ENCODE measurements around the gene PBX3. TPM values are rescaled to one million over a fixed set of nuclear protein-coding genes. Genes with fewer than 3 reads are reported as not detected.

The PBX3 gene
- total and polyA plus RNA-seq, 2 of the 13 experiments (the other 11 are each of a cell fraction or from before 2014, with no cell fraction given), result 6.0 to 11.2 TPM

DNA sequence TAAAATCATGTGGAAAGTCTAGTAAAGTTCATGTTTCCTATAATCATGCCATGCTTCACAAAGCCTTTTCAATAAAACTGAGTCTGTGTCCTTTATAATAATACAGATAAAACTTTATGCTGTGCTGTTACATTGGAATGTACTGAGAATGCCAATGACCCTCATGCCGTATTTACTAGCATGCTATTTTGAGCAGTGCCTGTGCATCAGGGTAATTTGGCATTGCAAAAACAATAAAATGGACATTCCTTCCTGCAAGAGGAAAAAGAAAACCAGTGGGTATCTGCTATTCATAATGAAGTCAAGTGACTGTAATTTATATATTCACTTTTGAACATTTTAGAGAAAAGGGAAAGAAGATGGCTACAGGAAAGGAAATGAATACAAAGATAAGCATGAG, 159.0 kb downstream of the PBX3 start (continued):
- TF ChIP-seq, protein P1, sequence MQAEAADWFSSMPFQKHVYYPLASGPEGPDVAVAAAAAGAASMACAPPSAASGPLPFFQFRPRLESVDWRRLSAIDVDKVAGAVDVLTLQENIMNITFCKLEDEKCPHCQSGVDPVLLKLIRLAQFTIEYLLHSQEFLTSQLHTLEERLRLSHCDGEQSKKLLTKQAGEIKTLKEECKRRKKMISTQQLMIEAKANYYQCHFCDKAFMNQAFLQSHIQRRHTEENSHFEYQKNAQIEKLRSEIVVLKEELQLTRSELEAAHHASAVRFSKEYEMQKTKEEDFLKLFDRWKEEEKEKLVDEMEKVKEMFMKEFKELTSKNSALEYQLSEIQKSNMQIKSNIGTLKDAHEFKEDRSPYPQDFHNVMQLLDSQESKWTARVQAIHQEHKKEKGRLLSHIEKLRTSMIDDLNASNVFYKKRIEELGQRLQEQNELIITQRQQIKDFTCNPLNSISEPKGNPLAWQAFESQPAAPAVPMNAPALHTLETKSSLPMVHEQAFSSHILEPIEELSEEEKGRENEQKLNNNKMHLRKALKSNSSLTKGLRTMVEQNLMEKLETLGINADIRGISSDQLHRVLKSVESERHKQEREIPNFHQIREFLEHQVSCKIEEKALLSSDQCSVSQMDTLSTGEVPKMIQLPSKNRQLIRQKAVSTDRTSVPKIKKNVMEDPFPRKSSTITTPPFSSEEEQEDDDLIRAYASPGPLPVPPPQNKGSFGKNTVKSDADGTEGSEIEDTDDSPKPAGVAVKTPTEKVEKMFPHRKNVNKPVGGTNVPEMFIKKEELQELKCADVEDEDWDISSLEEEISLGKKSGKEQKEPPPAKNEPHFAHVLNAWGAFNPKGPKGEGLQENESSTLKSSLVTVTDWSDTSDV (CRISPR knock-in tag; IDR thresholded peaks at IDR 0.05), result no peak
- TF ChIP-seq, protein P2, sequence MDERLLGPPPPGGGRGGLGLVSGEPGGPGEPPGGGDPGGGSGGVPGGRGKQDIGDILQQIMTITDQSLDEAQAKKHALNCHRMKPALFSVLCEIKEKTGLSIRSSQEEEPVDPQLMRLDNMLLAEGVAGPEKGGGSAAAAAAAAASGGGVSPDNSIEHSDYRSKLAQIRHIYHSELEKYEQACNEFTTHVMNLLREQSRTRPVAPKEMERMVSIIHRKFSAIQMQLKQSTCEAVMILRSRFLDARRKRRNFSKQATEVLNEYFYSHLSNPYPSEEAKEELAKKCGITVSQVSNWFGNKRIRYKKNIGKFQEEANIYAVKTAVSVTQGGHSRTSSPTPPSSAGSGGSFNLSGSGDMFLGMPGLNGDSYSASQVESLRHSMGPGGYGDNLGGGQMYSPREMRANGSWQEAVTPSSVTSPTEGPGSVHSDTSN (CRISPR knock-in tag; IDR thresholded peaks at IDR 0.05), result no peak
- TF ChIP-seq, protein P3, sequence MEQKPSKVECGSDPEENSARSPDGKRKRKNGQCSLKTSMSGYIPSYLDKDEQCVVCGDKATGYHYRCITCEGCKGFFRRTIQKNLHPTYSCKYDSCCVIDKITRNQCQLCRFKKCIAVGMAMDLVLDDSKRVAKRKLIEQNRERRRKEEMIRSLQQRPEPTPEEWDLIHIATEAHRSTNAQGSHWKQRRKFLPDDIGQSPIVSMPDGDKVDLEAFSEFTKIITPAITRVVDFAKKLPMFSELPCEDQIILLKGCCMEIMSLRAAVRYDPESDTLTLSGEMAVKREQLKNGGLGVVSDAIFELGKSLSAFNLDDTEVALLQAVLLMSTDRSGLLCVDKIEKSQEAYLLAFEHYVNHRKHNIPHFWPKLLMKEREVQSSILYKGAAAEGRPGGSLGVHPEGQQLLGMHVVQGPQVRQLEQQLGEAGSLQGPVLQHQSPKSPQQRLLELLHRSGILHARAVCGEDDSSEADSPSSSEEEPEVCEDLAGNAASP (CRISPR knock-in tag; IDR thresholded peaks at IDR 0.05; ENCODE audit: borderline replicate concordance), result no peak
- TF ChIP-seq PCBP2 (optimal IDR thresholded peaks at IDR 0.05; ENCODE audit: low read depth, low read length, poor library complexity, severe bottlenecking), result no peak
- TF ChIP-seq, protein P4, sequence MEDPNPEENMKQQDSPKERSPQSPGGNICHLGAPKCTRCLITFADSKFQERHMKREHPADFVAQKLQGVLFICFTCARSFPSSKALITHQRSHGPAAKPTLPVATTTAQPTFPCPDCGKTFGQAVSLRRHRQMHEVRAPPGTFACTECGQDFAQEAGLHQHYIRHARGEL (CRISPR knock-in tag; IDR thresholded peaks at IDR 0.05), result no peak
- TF ChIP-seq ZNF772 (CRISPR knock-in tag; IDR thresholded peaks at IDR 0.05), result no peak
- TF ChIP-seq, protein P5, sequence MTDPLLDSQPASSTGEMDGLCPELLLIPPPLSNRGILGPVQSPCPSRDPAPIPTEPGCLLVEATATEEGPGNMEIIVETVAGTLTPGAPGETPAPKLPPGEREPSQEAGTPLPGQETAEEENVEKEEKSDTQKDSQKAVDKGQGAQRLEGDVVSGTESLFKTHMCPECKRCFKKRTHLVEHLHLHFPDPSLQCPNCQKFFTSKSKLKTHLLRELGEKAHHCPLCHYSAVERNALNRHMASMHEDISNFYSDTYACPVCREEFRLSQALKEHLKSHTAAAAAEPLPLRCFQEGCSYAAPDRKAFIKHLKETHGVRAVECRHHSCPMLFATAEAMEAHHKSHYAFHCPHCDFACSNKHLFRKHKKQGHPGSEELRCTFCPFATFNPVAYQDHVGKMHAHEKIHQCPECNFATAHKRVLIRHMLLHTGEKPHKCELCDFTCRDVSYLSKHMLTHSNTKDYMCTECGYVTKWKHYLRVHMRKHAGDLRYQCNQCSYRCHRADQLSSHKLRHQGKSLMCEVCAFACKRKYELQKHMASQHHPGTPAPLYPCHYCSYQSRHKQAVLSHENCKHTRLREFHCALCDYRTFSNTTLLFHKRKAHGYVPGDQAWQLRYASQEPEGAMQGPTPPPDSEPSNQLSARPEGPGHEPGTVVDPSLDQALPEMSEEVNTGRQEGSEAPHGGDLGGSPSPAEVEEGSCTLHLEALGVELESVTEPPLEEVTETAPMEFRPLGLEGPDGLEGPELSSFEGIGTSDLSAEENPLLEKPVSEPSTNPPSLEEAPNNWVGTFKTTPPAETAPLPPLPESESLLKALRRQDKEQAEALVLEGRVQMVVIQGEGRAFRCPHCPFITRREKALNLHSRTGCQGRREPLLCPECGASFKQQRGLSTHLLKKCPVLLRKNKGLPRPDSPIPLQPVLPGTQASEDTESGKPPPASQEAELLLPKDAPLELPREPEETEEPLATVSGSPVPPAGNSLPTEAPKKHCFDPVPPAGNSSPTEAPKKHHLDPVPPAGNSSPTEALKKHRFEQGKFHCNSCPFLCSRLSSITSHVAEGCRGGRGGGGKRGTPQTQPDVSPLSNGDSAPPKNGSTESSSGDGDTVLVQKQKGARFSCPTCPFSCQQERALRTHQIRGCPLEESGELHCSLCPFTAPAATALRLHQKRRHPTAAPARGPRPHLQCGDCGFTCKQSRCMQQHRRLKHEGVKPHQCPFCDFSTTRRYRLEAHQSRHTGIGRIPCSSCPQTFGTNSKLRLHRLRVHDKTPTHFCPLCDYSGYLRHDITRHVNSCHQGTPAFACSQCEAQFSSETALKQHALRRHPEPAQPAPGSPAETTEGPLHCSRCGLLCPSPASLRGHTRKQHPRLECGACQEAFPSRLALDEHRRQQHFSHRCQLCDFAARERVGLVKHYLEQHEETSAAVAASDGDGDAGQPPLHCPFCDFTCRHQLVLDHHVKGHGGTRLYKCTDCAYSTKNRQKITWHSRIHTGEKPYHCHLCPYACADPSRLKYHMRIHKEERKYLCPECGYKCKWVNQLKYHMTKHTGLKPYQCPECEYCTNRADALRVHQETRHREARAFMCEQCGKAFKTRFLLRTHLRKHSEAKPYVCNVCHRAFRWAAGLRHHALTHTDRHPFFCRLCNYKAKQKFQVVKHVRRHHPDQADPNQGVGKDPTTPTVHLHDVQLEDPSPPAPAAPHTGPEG (CRISPR knock-in tag; IDR thresholded peaks at IDR 0.05), result no peak
- TF ChIP-seq, protein P6, sequence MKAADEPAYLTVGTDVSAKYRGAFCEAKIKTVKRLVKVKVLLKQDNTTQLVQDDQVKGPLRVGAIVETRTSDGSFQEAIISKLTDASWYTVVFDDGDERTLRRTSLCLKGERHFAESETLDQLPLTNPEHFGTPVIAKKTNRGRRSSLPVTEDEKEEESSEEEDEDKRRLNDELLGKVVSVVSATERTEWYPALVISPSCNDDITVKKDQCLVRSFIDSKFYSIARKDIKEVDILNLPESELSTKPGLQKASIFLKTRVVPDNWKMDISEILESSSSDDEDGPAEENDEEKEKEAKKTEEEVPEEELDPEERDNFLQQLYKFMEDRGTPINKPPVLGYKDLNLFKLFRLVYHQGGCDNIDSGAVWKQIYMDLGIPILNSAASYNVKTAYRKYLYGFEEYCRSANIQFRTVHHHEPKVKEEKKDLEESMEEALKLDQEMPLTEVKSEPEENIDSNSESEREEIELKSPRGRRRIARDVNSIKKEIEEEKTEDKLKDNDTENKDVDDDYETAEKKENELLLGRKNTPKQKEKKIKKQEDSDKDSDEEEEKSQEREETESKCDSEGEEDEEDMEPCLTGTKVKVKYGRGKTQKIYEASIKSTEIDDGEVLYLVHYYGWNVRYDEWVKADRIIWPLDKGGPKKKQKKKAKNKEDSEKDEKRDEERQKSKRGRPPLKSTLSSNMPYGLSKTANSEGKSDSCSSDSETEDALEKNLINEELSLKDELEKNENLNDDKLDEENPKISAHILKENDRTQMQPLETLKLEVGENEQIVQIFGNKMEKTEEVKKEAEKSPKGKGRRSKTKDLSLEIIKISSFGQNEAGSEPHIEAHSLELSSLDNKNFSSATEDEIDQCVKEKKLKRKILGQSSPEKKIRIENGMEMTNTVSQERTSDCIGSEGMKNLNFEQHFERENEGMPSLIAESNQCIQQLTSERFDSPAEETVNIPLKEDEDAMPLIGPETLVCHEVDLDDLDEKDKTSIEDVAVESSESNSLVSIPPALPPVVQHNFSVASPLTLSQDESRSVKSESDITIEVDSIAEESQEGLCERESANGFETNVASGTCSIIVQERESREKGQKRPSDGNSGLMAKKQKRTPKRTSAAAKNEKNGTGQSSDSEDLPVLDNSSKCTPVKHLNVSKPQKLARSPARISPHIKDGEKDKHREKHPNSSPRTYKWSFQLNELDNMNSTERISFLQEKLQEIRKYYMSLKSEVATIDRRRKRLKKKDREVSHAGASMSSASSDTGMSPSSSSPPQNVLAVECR (CRISPR knock-in tag; IDR thresholded peaks at IDR 0.05; ENCODE audit: borderline replicate concordance), result no peak
- TF ChIP-seq, protein P7, sequence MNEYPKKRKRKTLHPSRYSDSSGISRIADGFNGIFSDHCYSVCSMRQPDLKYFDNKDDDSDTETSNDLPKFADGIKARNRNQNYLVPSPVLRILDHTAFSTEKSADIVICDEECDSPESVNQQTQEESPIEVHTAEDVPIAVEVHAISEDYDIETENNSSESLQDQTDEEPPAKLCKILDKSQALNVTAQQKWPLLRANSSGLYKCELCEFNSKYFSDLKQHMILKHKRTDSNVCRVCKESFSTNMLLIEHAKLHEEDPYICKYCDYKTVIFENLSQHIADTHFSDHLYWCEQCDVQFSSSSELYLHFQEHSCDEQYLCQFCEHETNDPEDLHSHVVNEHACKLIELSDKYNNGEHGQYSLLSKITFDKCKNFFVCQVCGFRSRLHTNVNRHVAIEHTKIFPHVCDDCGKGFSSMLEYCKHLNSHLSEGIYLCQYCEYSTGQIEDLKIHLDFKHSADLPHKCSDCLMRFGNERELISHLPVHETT (CRISPR knock-in tag; conservative IDR thresholded peaks at IDR 0.05), result no peak
- TF ChIP-seq ZNF101 (CRISPR knock-in tag; IDR thresholded peaks at IDR 0.05; ENCODE audit: borderline replicate concordance, low read depth), result no peak

Data from HepG2 (cell line).